HepG2 (cell line): ENCODE measurements around the gene RAD1.

Source experiments
- BCLAF1 ChIP-seq: fragments of 450-650 bp; IDR thresholded peaks from 2 replicates; pipeline ENCODE4 v1.6.1; 2017; ENCODE audit warnings: mild to moderate bottlenecking
- CTCF ChIP-seq: sonication (generic); formaldehyde crosslinking; IDR thresholded peaks from 2 replicates; pipeline ENCODE4 v1.5.0; 2020; ENCODE audit warnings: mild to moderate bottlenecking, missing genetic modification reagents, moderate library complexity
- MAFG ChIP-seq: sonication (generic); formaldehyde crosslinking; IDR thresholded peaks from 2 replicates; pipeline ENCODE4 v1.5.1; 2020; ENCODE audit warnings: mild to moderate bottlenecking, missing genetic modification reagents
- PHF20 ChIP-seq: sonication (generic); formaldehyde crosslinking; IDR thresholded peaks from 2 replicates; pipeline ENCODE4 v1.5.0; 2020; ENCODE audit warnings: mild to moderate bottlenecking, missing genetic modification reagents
- RBM22 ChIP-seq: fragments of 200-400 bp; formaldehyde crosslinking; optimal IDR thresholded peaks from 2 replicates; pipeline ENCODE3; 2017; ENCODE audit warnings: mild to moderate bottlenecking, low read length, moderate library complexity
- RELA ChIP-seq: sonication (generic); formaldehyde crosslinking; IDR thresholded peaks from 2 replicates; pipeline ENCODE4 v1.4.0; 2020; ENCODE audit warnings: missing genetic modification reagents
- SRF ChIP-seq: IDR thresholded peaks from 2 replicates; pipeline ENCODE4 v1.6.1; 2011; ENCODE audit warnings: mild to moderate bottlenecking, low read depth, low read length, moderate library complexity
- TEAD3 ChIP-seq: optimal IDR thresholded peaks from 2 replicates; pipeline ENCODE3; 2016; ENCODE audit warnings: borderline replicate concordance
- TF ChIP-seq, protein P1 (sequence below): sonication (generic); formaldehyde crosslinking; conservative IDR thresholded peaks from 2 replicates; pipeline ENCODE4 v1.8.0; 2022; ENCODE audit warnings: missing genetic modification reagents

- TF ChIP-seq CTCF (CRISPR knock-in tag), result no peak
- TF ChIP-seq RBM22, result no peak
- TF ChIP-seq, protein P1, sequence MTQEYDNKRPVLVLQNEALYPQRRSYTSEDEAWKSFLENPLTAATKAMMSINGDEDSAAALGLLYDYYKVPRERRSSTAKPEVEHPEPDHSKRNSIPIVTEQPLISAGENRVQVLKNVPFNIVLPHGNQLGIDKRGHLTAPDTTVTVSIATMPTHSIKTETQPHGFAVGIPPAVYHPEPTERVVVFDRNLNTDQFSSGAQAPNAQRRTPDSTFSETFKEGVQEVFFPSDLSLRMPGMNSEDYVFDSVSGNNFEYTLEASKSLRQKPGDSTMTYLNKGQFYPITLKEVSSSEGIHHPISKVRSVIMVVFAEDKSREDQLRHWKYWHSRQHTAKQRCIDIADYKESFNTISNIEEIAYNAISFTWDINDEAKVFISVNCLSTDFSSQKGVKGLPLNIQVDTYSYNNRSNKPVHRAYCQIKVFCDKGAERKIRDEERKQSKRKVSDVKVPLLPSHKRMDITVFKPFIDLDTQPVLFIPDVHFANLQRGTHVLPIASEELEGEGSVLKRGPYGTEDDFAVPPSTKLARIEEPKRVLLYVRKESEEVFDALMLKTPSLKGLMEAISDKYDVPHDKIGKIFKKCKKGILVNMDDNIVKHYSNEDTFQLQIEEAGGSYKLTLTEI (CRISPR knock-in tag), result no peak
- TF ChIP-seq BCLAF1, result no peak
- no peak for TF ChIP-seq SRF
- no peak for TF ChIP-seq RELA (CRISPR knock-in tag)
- no peak for TF ChIP-seq PHF20 (CRISPR knock-in tag)
- no peak for TF ChIP-seq TEAD3 (CRISPR knock-in tag)
- TF ChIP-seq MAFG (CRISPR knock-in tag), result no peak
Measured at GRCh38 chr5:34869256-34869655, 46.0 kb downstream of the RAD1 start.
